Measurements from ENCODE around the gene TRPM5.

The TRPM5 gene

DNA sequence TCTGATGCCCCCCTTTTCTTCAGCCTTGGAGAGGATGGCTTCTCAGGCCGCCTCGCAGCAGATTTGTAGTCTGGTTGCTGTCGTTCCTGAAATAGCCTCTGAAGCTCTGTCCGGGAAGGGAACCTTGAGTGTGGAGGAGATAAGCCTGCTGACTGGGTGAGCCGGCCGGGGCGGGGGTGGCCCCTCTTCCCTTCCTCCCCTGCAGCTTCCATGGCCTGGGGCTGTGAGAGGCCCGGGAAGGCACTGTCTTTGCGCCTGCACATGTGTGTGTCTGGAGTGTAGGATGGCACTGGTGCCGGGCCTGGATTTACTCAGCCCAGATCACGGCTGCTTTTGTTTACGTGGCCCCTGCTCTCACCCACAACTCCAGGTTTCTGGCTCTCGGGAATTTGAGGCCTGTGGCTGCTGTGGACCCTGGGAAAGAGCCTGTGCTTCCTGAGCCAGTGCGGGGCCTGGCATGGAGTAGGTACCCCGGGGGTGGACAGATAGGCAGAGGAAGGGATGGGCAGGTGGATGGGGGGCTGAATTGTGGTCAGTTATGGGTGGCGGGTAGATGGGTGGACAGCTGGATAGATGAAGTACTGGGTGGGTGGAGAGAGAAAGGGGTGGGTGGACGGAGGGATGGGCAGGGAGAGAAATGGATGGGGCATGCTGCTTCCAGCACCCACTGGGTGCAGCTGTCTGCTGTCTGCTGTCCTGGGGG, 17.1 kb upstream of the TRPM5 start:
- Histone ChIP-seq H3K14ac (ENCODE audit: low read length in 2 of 2) (no peak overlapping the region), H3K36me3 (ENCODE audit: control insufficient read depth in 1 of 2, insufficient read depth in 2 of 2, low read depth in 1 of 2, low read length in 2 of 2) (no peaks in the 10 kb centered on the region), H2BK120ac (ENCODE audit: low read depth, low read length) (no peak overlapping the region), H3K4me1 (ENCODE audit: control insufficient read depth, insufficient read depth, low read depth, low read length) (no peaks in the 10 kb centered on the region), H3K9me3 (ENCODE audit: control insufficient read depth, low read length) (no peaks in the 10 kb centered on the region), H4K8ac (ENCODE audit: low read length) (no peak overlapping the region), H2BK15ac (ENCODE audit: low read depth, poor library complexity, severe bottlenecking) (no peak overlapping the region), H3K27me3 (ENCODE audit: control insufficient read depth in 1 of 2, insufficient read depth in 1 of 2, low read length in 2 of 2) (peaks cover 40 to 41% of the 10 kb centered on the region in 2 experiments), H2BK12ac (ENCODE audit: low read length in 2 of 2) (no peak overlapping the region), H3K4me3 (ENCODE audit: insufficient read depth in 1 of 2, low read depth in 1 of 2, low read length in 2 of 2) (no peak overlapping the region), H3K27ac (ENCODE audit: low read length, poor library complexity, severe bottlenecking) (no peak overlapping the region), H3K18ac (ENCODE audit: low read depth in 1 of 2, low read length in 2 of 2) (no peak overlapping the region), H3K4ac (ENCODE audit: low read depth in 1 of 2, low read length in 2 of 2) (no peak overlapping the region), H2BK5ac (ENCODE audit: low read depth, low read length, poor library complexity, severe bottlenecking) (no peak overlapping the region), H3K9ac (ENCODE audit: low read length) (no peak overlapping the region), H3K23ac (ENCODE audit: low read length in 2 of 2) (no peak overlapping the region), H2AFZ (ENCODE audit: low read depth, low read length) (no peak overlapping the region), H4K91ac (ENCODE audit: low read length) (no peak overlapping the region), H3K4me2 (ENCODE audit: low read length, poor library complexity, severe bottlenecking) (no peak overlapping the region), H2AK5ac (ENCODE audit: low read length, severe bottlenecking) (no peak overlapping the region), H3K79me1 (replicated peaks; ENCODE audit: low read length, poor library complexity, severe bottlenecking) (no peaks in the 10 kb centered on the region)
- 77% methylated on average over 17 of the region's 17 CpGs for WGBS
- DNase-seq = no peak

DNA sequence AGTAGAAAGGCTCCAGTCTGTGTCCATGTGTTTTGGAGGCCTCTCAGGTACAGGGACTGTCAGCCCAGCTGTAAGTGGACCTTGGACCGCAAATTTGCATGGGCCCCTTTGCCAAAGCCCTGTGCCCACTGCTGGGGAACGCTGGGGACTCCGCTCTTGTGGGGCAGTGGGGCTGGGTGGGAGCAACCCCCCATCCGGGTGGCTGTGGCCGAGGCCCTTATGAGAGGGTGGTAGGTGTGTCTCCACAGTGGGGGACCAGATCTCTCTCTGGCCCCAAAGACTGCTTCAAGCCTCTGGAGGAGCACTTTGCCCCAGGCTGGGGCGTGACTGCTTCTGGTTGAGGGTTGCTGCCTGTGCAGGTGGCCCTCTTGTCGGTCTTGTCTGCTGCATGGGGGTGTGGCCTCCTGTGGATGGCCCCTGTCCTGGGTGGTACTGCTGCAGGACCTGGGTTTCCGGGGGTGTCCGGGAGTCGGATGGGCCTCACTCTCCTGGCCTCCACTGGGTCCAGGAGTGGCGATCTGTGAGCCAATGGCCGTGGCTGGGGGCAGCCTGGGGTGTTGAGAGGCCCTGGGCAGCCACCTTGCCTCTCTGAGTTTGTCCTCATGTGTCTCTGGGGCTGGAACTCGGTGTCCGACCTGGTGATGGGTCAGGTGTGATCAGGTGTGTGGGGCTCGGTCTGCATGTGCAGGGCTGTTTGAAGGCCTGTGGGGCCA, 16.4 kb upstream of the TRPM5 start:
- Histone ChIP-seq H3K4me1 (ENCODE audit: control insufficient read depth, insufficient read depth, low read depth, low read length) (no peaks in the 10 kb centered on the region), H4K8ac (ENCODE audit: low read length) (no peak overlapping the region), H4K91ac (ENCODE audit: low read length) (no peak overlapping the region), H3K27me3 (ENCODE audit: control insufficient read depth in 1 of 2, insufficient read depth in 1 of 2, low read length in 2 of 2) (peaks cover 35 to 38% of the 10 kb centered on the region in 2 experiments), H2BK120ac (ENCODE audit: low read depth, low read length) (no peak overlapping the region), H3K36me3 (ENCODE audit: control insufficient read depth in 1 of 2, insufficient read depth in 2 of 2, low read depth in 1 of 2, low read length in 2 of 2) (no peaks in the 10 kb centered on the region), H3K23ac (ENCODE audit: low read length in 2 of 2) (no peak overlapping the region), H3K14ac (ENCODE audit: low read length in 2 of 2) (no peak overlapping the region), H3K4me2 (ENCODE audit: low read length, poor library complexity, severe bottlenecking) (no peak overlapping the region), H2BK12ac (ENCODE audit: low read length in 2 of 2) (no peak overlapping the region), H2AFZ (ENCODE audit: low read depth, low read length) (no peak overlapping the region), H3K18ac (ENCODE audit: low read depth in 1 of 2, low read length in 2 of 2) (no peak overlapping the region), H3K79me1 (replicated peaks; ENCODE audit: low read length, poor library complexity, severe bottlenecking) (no peaks in the 10 kb centered on the region), H3K9ac (ENCODE audit: low read length) (no peak overlapping the region), H3K4ac (ENCODE audit: low read depth in 1 of 2, low read length in 2 of 2) (no peak overlapping the region), H3K9me3 (ENCODE audit: control insufficient read depth, low read length) (peaks cover under 1% of the 10 kb centered on the region), H3K27ac (ENCODE audit: low read length, poor library complexity, severe bottlenecking) (no peak overlapping the region), H2AK5ac (ENCODE audit: low read length, severe bottlenecking) (no peak overlapping the region), H2BK15ac (ENCODE audit: low read depth, poor library complexity, severe bottlenecking) (no peak overlapping the region), H3K4me3 (ENCODE audit: insufficient read depth in 1 of 2, low read depth in 1 of 2, low read length in 2 of 2) (no peak overlapping the region), H2BK5ac (ENCODE audit: low read depth, low read length, poor library complexity, severe bottlenecking) (no peak overlapping the region)
- WGBS = 82% methylated on average over 15 of the region's 15 CpGs
- DNase-seq = no peak

DNA sequence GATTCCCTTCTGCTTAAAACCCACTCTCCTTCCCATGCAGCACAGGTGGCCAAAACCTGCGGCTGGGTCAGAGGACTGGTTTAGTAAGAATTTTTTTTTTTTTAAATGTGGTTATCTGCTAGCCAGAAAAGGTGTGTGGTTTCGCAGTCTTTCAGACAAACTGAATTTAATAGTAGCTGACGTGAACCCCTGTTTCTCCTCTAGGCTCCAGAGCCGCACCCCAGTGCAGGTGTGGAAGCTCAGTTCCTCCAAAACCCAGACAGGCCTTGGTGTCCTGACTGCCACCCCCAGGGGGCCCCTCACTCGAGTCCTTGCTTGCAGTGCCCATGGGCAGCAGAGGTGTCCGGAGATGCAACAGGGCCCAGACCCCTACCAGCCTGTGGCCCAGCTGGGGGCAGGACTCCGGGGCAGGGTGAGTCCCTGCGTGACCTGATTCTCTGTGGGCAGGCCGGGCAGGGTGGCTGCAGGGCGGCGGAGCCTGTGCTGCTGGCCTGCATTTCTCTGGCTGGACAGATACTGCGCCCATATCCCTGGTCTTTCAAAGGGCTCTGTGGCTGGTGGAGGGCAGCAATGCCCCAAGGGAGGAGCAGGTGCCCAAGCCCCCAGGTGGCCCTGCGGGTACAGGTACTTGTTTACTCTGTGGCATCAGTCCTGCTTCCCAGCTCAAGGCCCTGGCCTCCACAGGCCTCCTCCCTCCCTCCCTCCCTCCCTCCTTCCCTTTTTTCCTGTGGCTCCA, 15.7 kb upstream of the TRPM5 start:
- no peak overlapping the region for H3K18ac ChIP-seq (ENCODE audit: low read depth in 1 of 2, low read length in 2 of 2)
- no peak overlapping the region for H2BK5ac ChIP-seq (ENCODE audit: low read depth, low read length, poor library complexity, severe bottlenecking)
- H3K36me3 ChIP-seq (ENCODE audit: control insufficient read depth in 1 of 2, insufficient read depth in 2 of 2, low read depth in 1 of 2, low read length in 2 of 2) = no peaks in the 10 kb centered on the region
- no peak overlapping the region for H2AK5ac ChIP-seq (ENCODE audit: low read length, severe bottlenecking)
- no peak overlapping the region for H3K23ac ChIP-seq (ENCODE audit: low read length in 2 of 2)
- H4K91ac ChIP-seq (ENCODE audit: low read length) = no peak overlapping the region
- no peak overlapping the region for H2BK12ac ChIP-seq (ENCODE audit: low read length in 2 of 2)
- H3K4ac ChIP-seq (ENCODE audit: low read depth in 1 of 2, low read length in 2 of 2) = no peak overlapping the region
- no peak overlapping the region for H3K14ac ChIP-seq (ENCODE audit: low read length in 2 of 2)
- H3K4me3 ChIP-seq (ENCODE audit: insufficient read depth in 1 of 2, low read depth in 1 of 2, low read length in 2 of 2) = no peak overlapping the region
- H3K27ac ChIP-seq (ENCODE audit: low read length, poor library complexity, severe bottlenecking) = no peak overlapping the region
- no peak for DNase-seq
- WGBS = 90% methylated on average over 13 of the region's 13 CpGs
- no peaks in the 10 kb centered on the region for H3K4me1 ChIP-seq (ENCODE audit: control insufficient read depth, insufficient read depth, low read depth, low read length)
- H3K27me3 ChIP-seq (ENCODE audit: control insufficient read depth in 1 of 2, insufficient read depth in 1 of 2, low read length in 2 of 2) = peaks cover 30 to 38% of the 10 kb centered on the region in 2 experiments
- H2AFZ ChIP-seq (ENCODE audit: low read depth, low read length) = no peak overlapping the region
- no peak overlapping the region for H2BK15ac ChIP-seq (ENCODE audit: low read depth, poor library complexity, severe bottlenecking)
- H3K79me1 ChIP-seq (replicated peaks; ENCODE audit: low read length, poor library complexity, severe bottlenecking) = no peaks in the 10 kb centered on the region
- H3K9ac ChIP-seq (ENCODE audit: low read length) = no peak overlapping the region
- H4K8ac ChIP-seq (ENCODE audit: low read length) = no peak overlapping the region
- H3K9me3 ChIP-seq (ENCODE audit: control insufficient read depth, low read length) = peaks cover 3% of the 10 kb centered on the region
- no peak overlapping the region for H2BK120ac ChIP-seq (ENCODE audit: low read depth, low read length)
- H3K4me2 ChIP-seq (ENCODE audit: low read length, poor library complexity, severe bottlenecking) = no peak overlapping the region
